NK-92 (cell line): ENCODE results near the gene ZNF777.
"Not testable (repeated sequence)": the region's sequence is repeated elsewhere in the genome, so short reads cannot be mapped to it uniquely, and the experiment has no call there.

Experiments used
- DNase-seq: peaks from one replicate; lab custom pipeline; 2025; ENCODE audit not compliant: unreplicated experiment; lab: John Stamatoyannopoulos, UW

Gene ZNF777

GRCh38 chr7:149420006-149420405, 40.9 kb downstream of the ZNF777 start:
- no peak for DNase-seq

GRCh38 chr7:149415391-149416071, 45.3 kb downstream of the ZNF777 start:
- no peak for DNase-seq

GRCh38 chr7:149414745-149415390, 46.0 kb downstream of the ZNF777 start:
- no peak for DNase-seq

- DNase-seq, result no peak
Observed at GRCh38 chr7:149414171-149414570, 46.7 kb downstream of the ZNF777 start.

DNA sequence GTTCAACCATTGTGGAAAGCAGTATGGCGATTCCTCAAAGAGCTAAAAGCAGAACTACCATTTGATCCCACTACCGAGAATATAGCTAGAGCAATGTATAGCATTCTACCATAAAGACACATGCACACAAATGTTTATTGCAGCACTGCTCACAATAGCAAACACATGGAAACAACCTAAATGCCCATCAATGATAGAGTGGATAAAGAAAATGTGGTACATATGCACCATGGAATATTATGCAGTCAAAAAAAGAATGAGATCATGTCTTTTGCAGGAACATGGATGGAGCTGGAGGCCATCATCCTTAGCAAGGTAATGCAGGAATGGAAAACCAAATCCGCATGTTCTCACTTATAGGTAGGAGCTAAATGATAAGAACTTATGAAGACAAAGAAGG, 47.8 kb downstream of the ZNF777 start:
- DNase-seq, result not testable (repeated sequence)

DNA sequence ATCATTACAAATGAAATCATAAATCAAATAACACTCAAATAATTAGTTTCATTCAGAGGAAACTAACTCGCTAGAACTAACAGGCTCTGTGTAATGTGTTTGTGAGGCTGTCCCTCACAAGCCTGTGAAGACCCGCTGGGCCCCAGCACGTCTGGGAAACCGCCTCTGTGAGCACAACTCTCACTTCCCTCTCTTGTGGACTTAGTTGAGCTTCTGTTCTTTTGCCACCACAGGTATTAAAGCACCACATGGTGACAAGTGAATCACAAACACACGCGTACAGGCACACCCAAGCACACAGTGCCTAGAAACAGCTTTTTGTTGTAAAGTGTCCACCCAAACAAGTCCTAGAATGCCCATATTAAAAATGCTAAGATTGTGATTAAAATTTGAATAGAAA, 51.0 kb downstream of the ZNF777 start:
- DNase-seq, result no peak

GRCh38 chr7:149404825-149405224, 56.0 kb downstream of the ZNF777 start:
- DNase-seq, result no peak

- DNase-seq, result no peak
Observed at GRCh38 chr7:149404396-149404795, 56.5 kb downstream of the ZNF777 start.

GRCh38 chr7:149398195-149398820, 62.6 kb downstream of the ZNF777 start:
- DNase-seq, result no peak

DNA sequence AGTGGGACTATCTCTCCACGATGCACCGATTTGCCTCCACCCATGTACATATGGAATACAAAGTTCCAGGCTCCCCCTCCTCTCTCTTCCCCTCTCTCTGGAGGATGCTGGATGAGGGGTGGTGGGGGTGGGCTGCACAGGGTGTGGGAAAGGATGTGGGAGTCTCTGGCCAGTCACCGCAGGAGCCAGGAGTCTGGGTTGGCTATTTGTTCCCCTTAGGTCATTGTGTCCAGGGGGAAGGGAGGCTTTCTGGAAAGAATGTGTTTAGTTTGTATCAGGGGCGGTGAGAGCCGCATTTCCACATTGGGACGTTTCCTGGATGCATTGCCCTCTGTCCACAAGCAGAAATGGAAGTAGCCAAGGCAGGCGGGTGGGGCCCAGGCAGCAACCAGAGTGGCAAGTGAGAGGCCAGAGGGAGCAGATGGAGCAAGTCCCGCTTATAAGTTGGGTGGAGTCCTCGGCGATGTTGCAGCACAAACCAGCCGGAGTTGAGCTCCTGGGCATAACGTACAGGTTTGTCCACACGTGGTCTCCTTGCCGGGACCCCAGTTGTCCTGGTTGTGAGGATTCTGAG, 63.3 kb downstream of the ZNF777 start:
- no peak for DNase-seq

DNA sequence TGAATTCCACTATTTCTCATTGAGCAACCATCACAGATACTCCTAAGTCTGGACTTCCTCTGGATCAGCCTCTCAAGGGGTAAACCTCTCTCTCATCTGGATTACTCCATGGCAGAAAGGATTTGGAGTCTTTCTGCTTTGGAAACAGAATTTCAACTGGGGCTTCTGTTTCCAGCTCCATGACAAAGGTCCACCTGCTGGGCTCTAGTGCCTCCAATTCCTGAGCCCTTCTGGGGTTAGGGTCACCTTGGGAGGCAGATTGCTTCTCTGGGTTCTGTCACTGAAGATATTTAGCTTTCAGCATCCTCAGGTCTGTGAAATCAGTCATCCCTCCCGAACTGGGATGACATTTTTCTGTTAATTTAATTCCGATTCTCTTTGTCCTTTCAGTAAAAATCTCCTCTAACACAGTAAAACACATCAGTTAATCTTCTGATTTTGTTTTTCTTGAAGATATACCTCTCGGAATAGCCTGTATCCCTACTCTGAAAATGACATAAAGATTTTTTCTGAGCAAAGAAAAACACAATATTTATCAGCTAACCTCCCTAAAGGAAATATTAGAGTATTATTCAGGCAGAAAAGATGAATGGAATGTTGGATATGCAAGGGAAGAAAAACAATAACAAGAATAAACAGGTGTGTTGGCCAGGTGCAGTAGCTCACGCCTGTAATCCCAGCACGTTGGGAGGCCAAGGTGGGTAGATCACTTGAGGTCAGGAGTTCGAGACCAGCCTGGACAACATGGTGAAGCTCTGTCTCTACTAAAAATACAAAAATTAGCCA, 72.1 kb downstream of the ZNF777 start:
- not testable (repeated sequence) for DNase-seq

DNA sequence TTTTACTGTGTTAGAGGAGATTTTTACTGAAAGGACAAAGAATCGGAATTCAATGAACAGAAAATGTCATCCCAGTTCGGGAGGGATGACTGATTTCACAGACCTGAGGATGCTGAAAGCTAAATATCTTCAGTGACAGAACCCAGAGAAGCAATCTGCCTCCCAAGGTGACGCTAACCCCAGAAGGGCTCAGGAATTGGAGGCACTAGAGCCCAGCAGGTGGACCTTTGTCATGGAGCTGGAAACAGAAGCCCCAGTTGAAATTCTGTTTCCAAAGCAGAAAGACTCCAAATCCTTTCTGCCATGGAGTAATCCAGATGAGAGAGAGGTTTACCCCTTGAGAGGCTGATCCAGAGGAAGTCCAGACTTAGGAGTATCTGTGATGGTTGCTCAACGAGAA, 74.3 kb downstream of the ZNF777 start:
- DNase-seq, result not testable (repeated sequence)

GRCh38 chr7:149385195-149385950, 75.5 kb downstream of the ZNF777 start:
- DNase-seq, result no peak
